ENCODE measurements around the gene ECM2. TPM values are rescaled to one million over a fixed set of nuclear protein-coding genes. Genes with fewer than 3 reads are reported as not detected.
A peak's percentile ranks its signal among the peaks of the same experiment; 100 is the strongest.

ECM2 gene
- total and polyA plus RNA-seq, 7 donors, result 1.2 to 7.8 (median 1.9) TPM

GRCh38 chr9:92480986-92481633 lies 54.7 kb downstream of the ECM2 start:
- intact Hi-C loops (cut with DNase I), result no loop called here
- peak overlapping the region; percentile 39 for H3K4me3 ChIP-seq
- no peak for TF ChIP-seq CTCF (IDR thresholded peaks at IDR 0.05)
- no peaks in the 10 kb centered on the region for H3K9me3 ChIP-seq
- 59 to 67% (median 66%) methylated on average over 2 of the region's 2 CpGs for WGBS, 3 donors
- H3K27ac ChIP-seq, result peak overlapping the region; percentile 75
- H3K27me3 ChIP-seq (ENCODE audit: insufficient read depth in 3 of 3, low read length in 2 of 3), result no peaks in the 10 kb centered on the region
- H3K4me1 ChIP-seq, result peaks cover 20% of the 10 kb centered on the region
- DNase-seq (no peak), ATAC-seq (no peak)
- no peaks in the 10 kb centered on the region for H3K36me3 ChIP-seq (ENCODE audit: insufficient read depth in 1 of 2, low read depth in 1 of 2)

GRCh38 chr9:92480291-92480771 lies 55.5 kb downstream of the ECM2 start:
- Histone ChIP-seq H3K27me3 (ENCODE audit: insufficient read depth in 3 of 3, low read length in 2 of 3) (no peaks in the 10 kb centered on the region), H3K4me1 (peaks cover 20% of the 10 kb centered on the region), H3K9me3 (no peaks in the 10 kb centered on the region), H3K27ac (peak overlapping the region; percentile 75), H3K4me3 (peak overlapping the region; percentile 39), H3K36me3 (ENCODE audit: insufficient read depth in 1 of 2, low read depth in 1 of 2) (no peaks in the 10 kb centered on the region)
- no peak for DNase-seq
- 37 to 56% (median 43%) methylated on average over 2 of the region's 2 CpGs for WGBS, 3 donors
- TF ChIP-seq CTCF (IDR thresholded peaks at IDR 0.05), result no peak
- intact Hi-C loops (cut with DNase I), result no loop called here
- peak in 3 of 4 donors; percentile 41 to 67 (median 65) for ATAC-seq

- no peak for TF ChIP-seq CTCF (IDR thresholded peaks at IDR 0.05)
- DNase-seq (no peak), ATAC-seq (no peak)
- Histone ChIP-seq H3K4me3 (no peak overlapping the region), H3K27ac (no peak overlapping the region), H3K4me1 (peaks cover 20% of the 10 kb centered on the region), H3K9me3 (no peaks in the 10 kb centered on the region), H3K36me3 (ENCODE audit: insufficient read depth in 1 of 2, low read depth in 1 of 2) (no peaks in the 10 kb centered on the region), H3K27me3 (ENCODE audit: insufficient read depth in 3 of 3, low read length in 2 of 3) (no peaks in the 10 kb centered on the region)
- intact Hi-C loops (cut with DNase I), result no loop called here
These were observed 56.4 kb downstream of the ECM2 start for GRCh38 chr9:92479346-92479745.

- H3K4me3 ChIP-seq, result no peak overlapping the region
- H3K36me3 ChIP-seq (ENCODE audit: insufficient read depth in 1 of 2, low read depth in 1 of 2), result no peaks in the 10 kb centered on the region
- H3K4me1 ChIP-seq, result peaks cover 20% of the 10 kb centered on the region
- ATAC-seq (no peak), DNase-seq (no peak)
- TF ChIP-seq CTCF (IDR thresholded peaks at IDR 0.05), result no peak
- WGBS, 3 donors, result 77 to 83% (median 81%) methylated on average over 7 of the region's 7 CpGs
- H3K27me3 ChIP-seq (ENCODE audit: insufficient read depth in 3 of 3, low read length in 2 of 3), result no peaks in the 10 kb centered on the region
- H3K9me3 ChIP-seq, result no peaks in the 10 kb centered on the region
- no peak overlapping the region for H3K27ac ChIP-seq
- intact Hi-C loops (cut with DNase I), result no loop called here
These were observed 57.0 kb downstream of the ECM2 start for GRCh38 chr9:92478783-92479182.

- intact Hi-C loops (cut with DNase I), result no loop called here
These were observed 58.8 kb downstream of the ECM2 start for GRCh38 chr9:92476962-92477361.

More at GRCh38 chr9:92476962-92477361, 58.8 kb downstream of the ECM2 start:
- Histone ChIP-seq H3K36me3 (ENCODE audit: insufficient read depth in 1 of 2, low read depth in 1 of 2) (no peaks in the 10 kb centered on the region), H3K9me3 (no peaks in the 10 kb centered on the region), H3K27me3 (ENCODE audit: insufficient read depth in 3 of 3, low read length in 2 of 3) (no peaks in the 10 kb centered on the region), H3K4me3 (no peak overlapping the region), H3K27ac (no peak overlapping the region), H3K4me1 (peaks cover 20% of the 10 kb centered on the region)
- DNase-seq (no peak), ATAC-seq (no peak)
- no peak for TF ChIP-seq CTCF (IDR thresholded peaks at IDR 0.05)
- 100% methylated on average over 1 of the region's 1 CpG for WGBS, 3 donors

Data from psoas muscle (tissue), 8 donors.